Heart left ventricle (tissue), 16 donors: ENCODE measurements around the gene LCP1. TPM values are rescaled to one million over a fixed set of nuclear protein-coding genes. Genes with fewer than 3 reads are reported as not detected.

Source experiments
- ATAC-seq, 4 donors: fragments of 200-7000 bp; cut with Tn5 transposase; one replicate each; pipeline ENCODE4 v1.9.1; 2020 to 2022; ENCODE audit warnings: moderate library complexity in 4 of 4, mild to moderate bottlenecking in 3 of 4, moderate number of reproducible peaks in 1 of 4
- DNase-seq, 5 donors: peaks; one replicate each; pipeline ENCODE4 v3.0.0-alpha.2; 2020
- H3K27ac ChIP-seq, 12 donors: fragments of 200-600 bp; sonication (generic) in 4 of 12; one replicate each; pipeline versions ENCODE4 v1.5.0 to v1.8.0; 2016 to 2022; ENCODE audit warnings: mild to moderate bottlenecking in 2 of 12
- H3K27me3 ChIP-seq, 9 donors: fragments of 200-600 bp; sonication (generic) in 2 of 9; one replicate each; pipeline versions ENCODE4 v1.5.1 to v1.8.0; 2016 to 2022; ENCODE audit warnings: mild to moderate bottlenecking in 3 of 9
- H3K36me3 ChIP-seq, 9 donors: fragments of 200-600 bp; sonication (generic) in 2 of 9; one replicate each; pipeline versions ENCODE4 v1.5.0 to v1.8.0; 2018 to 2022; ENCODE audit warnings: mild to moderate bottlenecking in 2 of 9
- H3K4me1 ChIP-seq, 12 donors: fragments of 200-600 bp; sonication (generic) in 4 of 12; one replicate each; pipeline versions ENCODE4 v1.5.0 to v1.8.0; 2016 to 2022; ENCODE audit warnings: mild to moderate bottlenecking in 3 of 12
- H3K4me3 ChIP-seq, 12 donors: fragments of 200-600 bp; sonication (generic) in 4 of 12; one replicate each; pipeline versions ENCODE4 v1.5.0 to v1.8.0; 2017 to 2022; ENCODE audit warnings: mild to moderate bottlenecking in 9 of 12, moderate library complexity in 4 of 12
- H3K9me3 ChIP-seq, 12 donors: fragments of 200-600 bp; sonication (generic) in 4 of 12; one replicate each; pipeline versions ENCODE4 v1.5.0 to v1.8.0; 2016 to 2022; ENCODE audit warnings: mild to moderate bottlenecking in 1 of 12
- POLR2A ChIP-seq, 2 donors: fragments of 450-650 bp; IDR thresholded peaks; one replicate each; pipeline ENCODE4 v1.6.1; 2017; ENCODE audit warnings: antibody characterized with exemption in 2 of 2, mild to moderate bottlenecking in 2 of 2, moderate library complexity in 2 of 2
- WGBS, 4 donors: extraction: QIAGEN DNeasy Blood & Tissue Kit in 2 of 4; methylation state at CpG; one replicate each; pipeline versions ENCODE4 v1.1.5 to v1.1.7; 2013 to 2018; 5-methylcytosine and 5-hydroxymethylcytosine counted together
- intact Hi-C, 10 donors: fragments of 100-400 bp; cut with DNase I; formaldehyde crosslinking; loops; one replicate each; pipeline versions ENCODE4 v1.11.1 to v1.14.2; 2022
- polyA plus RNA-seq, 2 donors: library from polyadenylated mRNA; stranded (reverse); fragments of 200-250 nt; gene quantifications; one replicate each; pipeline ENCODE4 v1.2.3, GENCODE V29; 2013
- total RNA-seq, 9 donors: library from RNA; depleted of rRNA in 2 of 9; stranded (reverse); fragments of >200 nt in 2 of 9; fragmentation: NEBNext Ultra II Directional in 3 of 9; extraction: Animal tissue kit (Norgen Biotek cat#: 25700) in 3 of 9; gene quantifications; one replicate each; pipeline versions ENCODE4 v1.1.0 to v1.2.4, GENCODE V29; 2016 to 2023
- TF ChIP-seq, protein P1 (sequence below), 12 donors: fragments of 200-600 bp; sonication (generic) in 4 of 12; IDR thresholded peaks; one replicate each; pipeline versions ENCODE4 v1.5.0 to v1.8.0; 2018 to 2022; ENCODE audit warnings: antibody characterized with exemption in 12 of 12, mild to moderate bottlenecking in 5 of 12
- donor health status: ischemic (EF 13 %, LVEDD 7.1; RV severe dilation, severe dysfunction).
- donor health status: healthy with polysubstance abuse.
- donor health status: DM: no; HTN: yes; CAD: no.
- donor health status: DM: no; HTN: no; CAD: no.
- donor health status: ischemic (EF 25% LVEDD 6.9; RV normal size, moderate dysfunction).
- donor health status: ischemic (EF 25% LVEDD 5.7; RV mildly dilated, moderate dysfunction).
- donor health status: healthy.
- donor health status: DM: yes; HTN: yes; CAD: no.
- donor health status: ischemic (EF 35%, LVEDD 5.7; RV mildly dilated, moderate dysfunction).
- donor health status: nonischemic (EF 11% LVEDD 7.7; RV severe dilation, severe dysfunction).
- donor health status: DM: yes; HTN: yes; CAD: no.
- donor health status: PGD.
- donor health status: ischemic (EF 29% LVEDD 5.4; RV normal size, mild dysfunction).
- donor health status: nonischemic (EF 23%, LVEDD 6.1; RV moderate dilation, normal function).

LCP1 gene
- total and polyA plus RNA-seq, 11 donors, result 1.9 to 230 (median 10.9) TPM

DNA sequence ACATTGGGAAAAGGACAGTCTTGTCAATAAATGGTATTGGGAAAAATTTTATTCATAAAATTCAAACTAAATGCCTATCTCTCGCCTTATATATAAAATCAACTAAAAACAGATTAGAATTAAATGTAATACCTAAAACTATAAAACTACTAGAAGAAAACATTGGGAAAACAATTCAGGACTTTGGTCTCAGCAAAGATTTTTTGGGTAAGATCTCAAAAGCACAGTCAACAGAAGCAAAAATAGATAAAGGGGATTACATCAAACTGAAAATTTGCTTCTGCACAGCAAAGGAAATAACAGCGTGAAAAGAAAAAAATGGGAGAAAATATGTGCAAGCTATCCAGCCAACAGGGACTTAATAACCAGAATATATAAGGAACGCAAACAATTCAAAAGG, 105.2 kb downstream of the LCP1 start:
- ATAC-seq (no peak), DNase-seq (no peak)
- intact Hi-C loops, result no loop called here

More for the DNA sequence above, 105.2 kb downstream of the LCP1 start:
- Histone ChIP-seq H3K27ac (no peak overlapping the region), H3K4me3 (no peak overlapping the region), H3K27me3 (no peaks in the 10 kb centered on the region), H3K36me3 (no peaks in the 10 kb centered on the region), H3K9me3 (no peaks in the 10 kb centered on the region), H3K4me1 (no peaks in the 10 kb centered on the region)
- TF ChIP-seq, protein P1, sequence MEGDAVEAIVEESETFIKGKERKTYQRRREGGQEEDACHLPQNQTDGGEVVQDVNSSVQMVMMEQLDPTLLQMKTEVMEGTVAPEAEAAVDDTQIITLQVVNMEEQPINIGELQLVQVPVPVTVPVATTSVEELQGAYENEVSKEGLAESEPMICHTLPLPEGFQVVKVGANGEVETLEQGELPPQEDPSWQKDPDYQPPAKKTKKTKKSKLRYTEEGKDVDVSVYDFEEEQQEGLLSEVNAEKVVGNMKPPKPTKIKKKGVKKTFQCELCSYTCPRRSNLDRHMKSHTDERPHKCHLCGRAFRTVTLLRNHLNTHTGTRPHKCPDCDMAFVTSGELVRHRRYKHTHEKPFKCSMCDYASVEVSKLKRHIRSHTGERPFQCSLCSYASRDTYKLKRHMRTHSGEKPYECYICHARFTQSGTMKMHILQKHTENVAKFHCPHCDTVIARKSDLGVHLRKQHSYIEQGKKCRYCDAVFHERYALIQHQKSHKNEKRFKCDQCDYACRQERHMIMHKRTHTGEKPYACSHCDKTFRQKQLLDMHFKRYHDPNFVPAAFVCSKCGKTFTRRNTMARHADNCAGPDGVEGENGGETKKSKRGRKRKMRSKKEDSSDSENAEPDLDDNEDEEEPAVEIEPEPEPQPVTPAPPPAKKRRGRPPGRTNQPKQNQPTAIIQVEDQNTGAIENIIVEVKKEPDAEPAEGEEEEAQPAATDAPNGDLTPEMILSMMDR (IDR thresholded peaks at IDR 0.05), result no peak
- TF ChIP-seq POLR2A (IDR thresholded peaks at IDR 0.05), result no peak
- 60 to 93% (median 92%) methylated on average over 3 of the region's 3 CpGs for WGBS, 4 donors

Other genes with a start within 250 kb of the LCP1 start
- gene ZC3H13, start 129.4 kb downstream of the LCP1 start, total RNA-seq, result 10 to 100 TPM; 19.4 to 53.3 (median 38.8) TPM
- 10 to 100 TPM; 14.6 to 18.4 TPM for gene ZC3H13, start 129.4 kb downstream of the LCP1 start, polyA plus RNA-seq
- not detected for gene CPB2, start 77.1 kb downstream of the LCP1 start, total RNA-seq
- gene CPB2, start 77.1 kb downstream of the LCP1 start, polyA plus RNA-seq, result not detected
- under 1 TPM in 2 of 9 donors, not detected in 7; 0.14 to 0.48 TPM for gene LRRC63, start 29.8 kb upstream of the LCP1 start, total RNA-seq
- gene LRRC63, start 29.8 kb upstream of the LCP1 start, polyA plus RNA-seq, result not detected
- 1 to 10 TPM in 2 of 9 donors, under 1 TPM in 6, not detected in 1; 0.25 to 5.9 (median 0.51) TPM for gene RUBCNL, start 205.1 kb upstream of the LCP1 start, total RNA-seq
- under 1 TPM; 0.29 to 0.42 TPM for gene RUBCNL, start 205.1 kb upstream of the LCP1 start, polyA plus RNA-seq